Activated CD4-positive, alpha-beta T cell treated with anti-CD3 and anti-CD28 coated beads, Interleukin-2, Interleukin-4, amounts not matched to agents 100 ng/mL and 50 ng/mL, durations not matched to agents 16 hours and 8 hours (primary cell): ENCODE measurements around the gene CSF1.
"Not testable (repeated sequence)": the region's sequence is repeated elsewhere in the genome, so short reads cannot be mapped to it uniquely, and the experiment has no call there.

Experiments
- DNase-seq: peaks from one replicate; pipeline ENCODE4 v3.0.0-alpha.2; 2020; ENCODE audit warnings: low spot score

Gene CSF1

DNA sequence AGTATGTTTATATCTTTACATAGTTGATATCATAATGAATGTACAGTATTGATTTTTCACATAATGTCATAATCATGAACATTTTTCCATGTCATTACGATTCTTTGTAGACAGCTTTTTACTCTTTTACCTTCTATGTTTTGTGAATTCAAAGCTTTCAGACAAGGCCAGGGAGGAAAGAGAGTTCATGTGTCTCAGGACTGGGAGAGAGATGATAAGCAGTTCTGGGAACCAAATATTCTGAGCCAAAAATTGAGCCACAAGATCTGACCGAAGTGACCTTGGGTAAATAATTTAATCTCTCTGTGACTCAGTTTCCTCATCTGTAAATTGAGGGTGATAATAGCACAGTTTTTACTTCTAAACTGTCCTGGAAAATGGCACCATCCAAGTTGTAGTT lies 31.8 kb downstream of the CSF1 start:
- DNase-seq, result no peak

- DNase-seq, result no peak
Observed at GRCh38 chr1:109944541-109944940, 33.9 kb downstream of the CSF1 start.

DNA sequence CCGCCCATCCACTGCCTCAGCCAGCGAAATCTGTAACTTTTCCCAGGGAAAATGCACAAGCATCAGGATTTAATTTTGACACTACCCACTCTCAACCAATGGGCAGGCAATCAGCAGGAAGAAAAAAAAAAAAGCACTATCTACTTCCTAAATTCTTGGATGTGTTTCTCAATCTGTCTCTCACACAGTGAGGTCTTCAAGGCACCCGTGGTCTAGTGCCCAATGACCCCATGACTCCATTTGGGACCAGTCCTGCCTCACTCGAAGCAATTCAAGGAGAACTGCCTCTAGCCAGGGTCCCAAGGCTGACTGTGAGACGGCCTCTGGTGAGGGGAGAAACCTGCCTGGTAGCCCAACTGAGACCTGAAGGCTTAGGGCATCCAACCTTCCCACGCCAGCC lies 35.9 kb downstream of the CSF1 start:
- no peak for DNase-seq

DNA sequence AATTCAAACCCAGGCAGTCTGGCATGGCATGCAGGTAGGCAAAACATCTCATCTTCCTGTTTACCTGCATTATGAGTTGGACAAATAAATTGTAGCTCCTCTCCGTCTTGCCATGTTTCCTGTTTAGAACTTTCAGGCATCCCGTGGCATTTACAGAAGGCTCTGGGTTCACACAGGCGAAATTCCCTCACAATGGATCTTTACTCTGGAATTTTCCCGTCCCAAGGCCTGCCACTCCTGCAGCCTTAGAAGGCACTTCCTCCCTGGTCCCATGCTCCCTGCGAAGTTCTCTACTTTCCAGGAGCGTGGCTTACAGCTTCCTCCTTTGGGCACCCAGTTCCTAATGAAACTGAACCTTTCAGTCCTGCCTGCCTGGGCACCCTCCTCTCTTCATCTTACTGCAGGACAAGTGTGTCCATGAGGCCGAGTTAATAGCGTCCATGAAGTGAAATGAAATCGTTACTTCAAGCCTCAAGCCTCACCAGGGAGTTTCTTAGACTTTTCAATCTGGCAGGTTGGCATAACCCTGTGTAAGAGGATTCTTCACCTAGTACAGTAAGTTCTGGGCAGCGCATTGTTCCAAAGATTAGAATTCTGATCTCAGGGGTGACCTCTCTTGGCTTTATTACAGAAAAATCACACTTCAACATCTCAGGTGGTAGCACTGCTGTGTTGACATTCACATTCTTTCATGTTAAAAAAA lies 37.1 kb downstream of the CSF1 start:
- no peak for DNase-seq

DNA sequence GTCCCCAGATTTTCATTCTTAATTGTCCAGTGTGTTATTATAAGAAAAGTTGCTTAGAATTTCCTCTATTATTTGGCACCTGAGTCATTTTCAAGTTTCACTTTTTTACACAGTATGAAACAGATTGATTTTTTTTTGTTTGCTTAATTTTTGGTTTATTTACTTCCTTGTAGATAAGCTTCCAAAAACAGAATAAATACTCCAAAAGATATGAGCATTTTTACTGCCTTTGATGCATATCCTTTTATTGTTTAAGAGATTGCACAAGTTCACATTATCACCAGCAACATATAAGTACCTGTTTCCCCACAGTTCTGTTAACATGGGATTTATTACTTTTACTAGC lies 37.6 kb downstream of the CSF1 start:
- no peak for DNase-seq

GRCh38 chr1:109950038-109950437 lies 39.4 kb downstream of the CSF1 start:
- DNase-seq, result no peak

GRCh38 chr1:109950509-109950908 lies 39.9 kb downstream of the CSF1 start:
- no peak for DNase-seq

DNA sequence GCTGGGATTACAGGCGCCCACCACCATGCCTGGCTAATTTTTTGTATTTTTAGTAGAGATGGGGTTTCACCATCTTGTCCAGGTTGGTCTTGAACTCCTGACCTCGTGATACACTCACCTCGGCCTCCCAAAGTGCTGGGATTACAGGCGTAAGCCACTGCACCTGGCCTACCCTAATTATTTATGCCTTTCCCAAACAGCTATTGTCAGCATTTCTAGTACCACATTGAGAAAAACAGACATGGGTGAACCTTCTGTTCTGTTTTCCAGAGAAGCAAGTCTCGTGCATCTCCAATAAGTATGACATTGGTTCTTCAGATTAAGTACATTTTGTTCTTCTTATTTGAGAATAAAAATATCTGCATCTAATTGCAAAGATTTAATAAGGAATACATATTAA lies 40.9 kb downstream of the CSF1 start:
- DNase-seq, result not testable (repeated sequence)

- no peak for DNase-seq
Observed at GRCh38 chr1:109954041-109954512, 43.4 kb downstream of the CSF1 start.

- no peak for DNase-seq
Observed at GRCh38 chr1:109959632-109959973, 49.0 kb downstream of the CSF1 start.

- no peak for DNase-seq
Observed at GRCh38 chr1:109959974-109960744, 49.5 kb downstream of the CSF1 start.

- no peak for DNase-seq
Observed at GRCh38 chr1:109960745-109961094, 50.1 kb downstream of the CSF1 start.

GRCh38 chr1:109963864-109964263 lies 53.2 kb downstream of the CSF1 start:
- DNase-seq, result no peak

DNA sequence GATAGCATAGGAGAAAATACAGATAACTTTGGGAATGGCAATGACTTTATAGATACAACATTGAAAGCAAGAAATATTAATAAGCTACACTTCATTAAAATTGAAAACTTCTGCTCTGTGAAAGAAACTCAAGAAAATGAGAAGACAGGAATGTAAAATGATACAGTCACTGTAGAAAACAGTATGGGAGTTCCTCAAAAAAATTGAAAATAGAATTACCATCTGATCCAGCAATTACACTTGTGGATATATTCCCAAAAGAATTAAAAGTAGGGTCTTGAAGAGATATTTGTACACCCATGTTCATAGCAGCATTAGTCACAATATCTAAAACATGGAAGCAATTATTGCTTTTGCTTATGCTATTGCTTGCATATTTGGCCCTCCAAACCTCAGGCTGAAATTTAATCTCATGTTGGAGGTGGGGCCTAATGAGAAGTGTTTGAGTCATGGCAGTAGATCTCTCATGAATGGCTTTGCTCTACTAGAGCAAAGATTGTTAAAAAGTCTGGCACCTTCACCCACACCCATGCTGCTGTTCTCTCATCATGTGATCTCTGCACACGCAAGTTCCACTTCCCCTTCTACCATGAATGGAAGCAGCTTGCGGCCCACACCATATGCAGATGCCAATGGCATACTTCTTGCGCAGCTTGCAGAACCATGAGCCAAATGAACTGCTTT lies 58.6 kb downstream of the CSF1 start:
- no peak for DNase-seq

DNA sequence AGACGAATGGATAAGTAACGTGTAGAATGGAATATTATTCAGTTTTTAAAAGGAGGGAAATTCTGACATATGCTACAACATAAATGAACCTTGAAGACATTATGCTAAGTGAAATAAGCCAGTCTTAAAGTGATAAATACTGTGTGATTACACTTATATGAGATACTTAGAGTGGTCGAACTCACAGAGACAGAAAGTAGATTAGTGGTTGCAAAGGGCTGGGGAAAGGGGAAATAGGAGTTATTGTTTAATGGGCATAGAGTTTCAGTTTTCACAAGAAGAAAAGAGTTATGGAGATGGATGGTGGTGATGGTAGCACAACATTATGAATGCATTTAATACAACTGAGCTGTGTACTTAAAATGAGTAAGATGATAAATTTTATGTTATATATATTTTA lies 59.3 kb downstream of the CSF1 start:
- no peak for DNase-seq

DNA sequence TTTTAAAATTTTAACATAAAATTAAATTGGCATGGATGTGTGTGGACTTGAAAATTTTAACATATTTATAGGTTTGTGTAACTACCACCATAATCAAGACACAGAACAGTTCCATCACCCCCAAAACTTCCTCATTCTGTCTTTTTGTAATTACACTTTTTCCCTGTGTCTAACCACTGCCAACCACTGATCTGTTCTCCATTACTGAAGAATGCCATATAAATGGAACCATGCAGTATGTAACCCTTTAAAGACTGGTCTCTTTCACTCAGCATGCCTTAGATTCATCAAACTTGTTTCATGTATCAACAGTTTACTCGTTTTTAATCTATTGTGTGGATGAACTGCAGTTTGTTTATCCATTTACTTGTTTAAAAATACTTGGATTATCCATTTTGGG lies 60.9 kb downstream of the CSF1 start:
- DNase-seq, result no peak

DNA sequence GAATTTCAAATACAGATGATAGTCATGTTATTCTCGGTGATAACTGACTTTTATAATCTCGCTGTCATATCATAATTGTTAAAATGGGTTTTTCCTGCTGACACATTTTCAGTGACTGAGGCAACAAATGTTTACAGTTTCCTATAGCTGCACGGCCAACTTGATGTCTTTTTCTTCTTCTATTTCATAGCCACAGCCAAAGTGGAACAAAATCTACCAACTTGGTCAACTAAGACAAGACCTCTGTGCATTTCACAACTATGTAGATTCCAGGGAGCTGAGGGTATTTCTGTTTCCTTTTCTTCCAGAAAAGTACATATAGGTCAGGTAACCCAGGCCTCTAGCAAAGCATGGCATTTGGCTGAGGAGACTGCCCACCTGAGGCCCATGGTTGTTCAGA lies 63.5 kb downstream of the CSF1 start:
- DNase-seq, result no peak

DNA sequence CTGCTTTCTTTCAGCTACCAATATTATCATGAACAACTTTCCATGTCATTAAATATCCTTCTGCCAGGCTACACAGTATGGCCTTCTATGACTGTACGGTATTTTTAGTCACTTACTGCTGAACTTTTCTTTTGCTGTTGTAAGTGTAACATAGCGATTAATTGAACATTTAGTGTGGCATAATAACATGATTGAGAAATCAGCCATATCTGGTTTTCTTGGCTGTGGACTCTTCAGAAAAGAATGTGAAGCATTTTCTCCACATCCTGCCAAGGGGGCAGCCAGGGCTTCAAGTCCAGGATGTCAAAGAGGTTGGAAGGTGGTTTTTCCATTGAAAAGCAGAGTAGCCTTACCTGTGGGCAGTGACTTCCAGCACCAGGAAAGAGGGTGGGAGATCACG lies 65.1 kb downstream of the CSF1 start:
- no peak for DNase-seq

DNA sequence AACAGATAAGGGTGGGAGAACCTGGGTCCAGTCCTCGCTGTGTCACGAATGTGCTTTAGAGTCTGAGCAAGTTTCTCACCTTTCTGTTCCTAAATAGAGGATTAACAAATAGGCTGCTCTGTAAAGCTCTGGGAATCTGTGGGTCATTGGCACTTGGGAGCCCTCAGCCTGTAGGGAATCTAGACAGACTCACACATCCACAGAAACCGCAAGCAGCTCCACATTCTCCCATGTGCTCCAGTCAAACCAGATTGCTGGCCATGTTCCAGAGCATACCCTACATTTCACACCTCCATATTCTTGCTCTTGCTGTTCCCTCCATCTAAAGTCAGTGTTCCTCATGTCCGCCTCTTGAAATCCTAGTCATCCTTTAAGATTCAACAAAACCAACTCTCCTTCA lies 66.1 kb downstream of the CSF1 start:
- no peak for DNase-seq

- no peak for DNase-seq
Observed at GRCh38 chr1:109977225-109977624, 66.6 kb downstream of the CSF1 start.

DNA sequence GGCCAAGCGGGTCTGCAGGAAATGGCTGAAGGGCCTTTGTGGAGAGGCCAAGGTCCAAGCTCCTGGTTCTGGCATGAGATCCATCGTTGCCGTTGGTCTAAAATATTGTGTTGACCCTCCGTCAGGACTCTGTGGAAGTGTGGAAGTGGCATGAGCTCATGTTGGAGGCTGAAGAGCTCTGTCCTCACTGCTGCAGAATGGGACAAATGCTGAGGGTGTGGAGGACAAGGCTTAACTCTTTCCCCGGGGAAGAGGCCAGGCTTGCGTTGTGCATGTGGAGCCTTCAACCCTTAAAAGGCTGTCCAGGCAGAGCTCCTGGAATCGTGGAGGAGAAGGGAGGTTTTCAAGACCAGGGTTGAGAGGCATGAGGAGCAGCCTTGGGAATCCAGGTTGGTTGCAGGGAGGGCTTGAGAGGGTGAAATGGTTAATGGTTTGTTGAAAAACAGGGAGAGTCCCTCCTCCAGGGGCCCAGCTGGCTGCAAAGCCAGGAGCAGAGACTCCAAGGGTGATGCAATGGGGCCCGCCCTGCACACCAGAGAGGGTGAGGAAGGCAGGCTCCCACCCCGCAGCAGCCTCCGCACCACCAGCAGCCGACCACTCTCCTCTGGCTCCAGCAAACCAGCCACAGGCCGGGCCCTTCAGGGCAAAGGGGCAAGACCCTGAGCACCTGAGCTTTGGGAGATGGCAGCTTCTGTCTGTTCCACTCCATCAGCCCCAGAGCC lies 67.2 kb downstream of the CSF1 start:
- no peak for DNase-seq

DNA sequence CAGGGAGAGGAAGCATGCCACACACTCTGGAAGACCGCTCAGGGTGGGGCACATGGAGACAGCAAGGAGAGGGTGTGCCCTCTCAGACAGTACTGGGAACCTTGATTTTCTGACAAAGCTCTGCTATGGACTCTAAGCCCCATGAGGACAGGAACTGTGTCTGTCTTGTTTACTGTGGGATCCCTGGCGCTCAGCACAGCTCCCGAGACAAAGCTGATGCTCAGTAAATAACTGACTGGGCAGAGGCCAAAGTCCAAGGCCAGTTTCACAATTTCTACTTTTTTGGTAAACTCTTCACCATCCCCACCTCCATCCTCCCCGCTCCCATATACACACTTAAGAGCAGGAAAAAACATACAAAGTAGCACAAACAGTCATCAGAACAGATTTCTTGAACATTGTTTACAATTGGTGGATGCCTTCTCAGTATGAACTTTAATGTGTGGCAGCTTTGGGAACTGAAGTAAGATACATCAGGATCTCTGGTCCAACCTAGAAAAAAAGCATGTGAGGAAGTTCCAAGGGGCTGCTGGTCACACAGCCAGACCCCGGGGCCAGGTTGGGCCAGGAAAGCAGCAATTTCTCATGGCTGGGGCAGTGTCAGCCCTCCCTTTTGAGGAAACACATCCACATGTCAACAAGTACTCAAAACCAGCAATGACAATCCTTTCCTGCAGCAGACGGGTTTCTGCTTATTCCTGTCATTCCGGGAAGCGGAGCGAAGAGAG lies 68.3 kb downstream of the CSF1 start:
- no peak for DNase-seq
